Astrocyte (in vitro differentiated cells and primary cell): Measurements from ENCODE around the gene TMEM220. TPM values are rescaled to one million over a fixed set of nuclear protein-coding genes. Genes with fewer than 3 reads are reported as not detected.

Experiments used
- DNase-seq: peaks from one replicate; pipeline ENCODE4 v3.0.0-alpha.2; 2010; ENCODE audit warnings: low read depth
- FAIRE-seq: peaks from 2 replicates; lab custom pipeline; 2011; peaks lifted over from hg19 to GRCh38; lab: Jason Lieb, UNC
- H2AFZ ChIP-seq: 2 replicates; pipeline ENCODE4 v1.6.0; 2012; ENCODE audit warnings: low read depth, low read length, inconsistent platforms
- H3K27ac ChIP-seq: 2 replicates; pipeline ENCODE4 v1.5.1; 2011; ENCODE audit warnings: low read depth, low read length, inconsistent platforms
- H3K27me3 ChIP-seq: 2 replicates; pipeline ENCODE4 v1.6.0; 2011; ENCODE audit warnings: low read length, inconsistent platforms; ENCODE audit not compliant: insufficient read depth
- H3K36me3 ChIP-seq: 2 replicates; pipeline ENCODE4 v1.5.1; 2011; ENCODE audit warnings: low read length, inconsistent platforms; ENCODE audit not compliant: insufficient read depth
- H3K4me1 ChIP-seq: 2 replicates; pipeline ENCODE4 v1.5.1; 2011; ENCODE audit warnings: low read length, inconsistent platforms; ENCODE audit not compliant: insufficient read depth
- H3K4me2 ChIP-seq: 2 replicates; pipeline ENCODE4 v1.6.0; 2012; ENCODE audit warnings: low read length, inconsistent platforms
- H3K4me3 ChIP-seq: 2 replicates; pipeline ENCODE4 v1.5.1; 2011; ENCODE audit warnings: low read depth, mild to moderate bottlenecking, low read length, inconsistent platforms; ENCODE audit not compliant: insufficient read depth
- H3K79me2 ChIP-seq: 2 replicates; pipeline ENCODE4 v1.6.0; 2012; ENCODE audit warnings: mild to moderate bottlenecking, low read length, inconsistent platforms; ENCODE audit not compliant: insufficient read depth
- H3K9ac ChIP-seq: 2 replicates; pipeline ENCODE4 v1.6.0; 2012; ENCODE audit warnings: mild to moderate bottlenecking, low read length, inconsistent platforms
- H3K9me3 ChIP-seq: 2 replicates; pipeline ENCODE4 v1.5.1; 2012; ENCODE audit warnings: low read depth, mild to moderate bottlenecking, low read length, inconsistent platforms; ENCODE audit not compliant: insufficient read depth
- H4K20me1 ChIP-seq: 2 replicates; pipeline ENCODE4 v1.6.0; 2012; ENCODE audit warnings: low read length, inconsistent platforms; ENCODE audit not compliant: insufficient read depth
- H3K27ac Mint-ChIP-seq: one replicate; pipeline ENCODE4 v1.8.0; 2021; ENCODE audit warnings: mild to moderate bottlenecking, mixed read lengths; ENCODE audit not compliant: unreplicated experiment
- H3K27me3 Mint-ChIP-seq: one replicate; pipeline ENCODE4 v1.8.0; 2021; ENCODE audit warnings: low read depth, mixed read lengths; ENCODE audit not compliant: unreplicated experiment
- H3K36me3 Mint-ChIP-seq: one replicate; pipeline ENCODE4 v1.8.0; 2021; ENCODE audit warnings: low read depth, mixed read lengths; ENCODE audit not compliant: unreplicated experiment
- H3K4me1 Mint-ChIP-seq: one replicate; pipeline ENCODE4 v1.8.0; 2021; ENCODE audit warnings: low read depth, mixed read lengths; ENCODE audit not compliant: unreplicated experiment
- H3K4me3 Mint-ChIP-seq: one replicate; pipeline ENCODE4 v1.8.0; 2021; ENCODE audit warnings: mild to moderate bottlenecking, moderate library complexity, mixed read lengths; ENCODE audit not compliant: unreplicated experiment
- H3K9me3 Mint-ChIP-seq: one replicate; pipeline ENCODE4 v1.8.0; 2021; ENCODE audit warnings: mild to moderate bottlenecking, mixed read lengths; ENCODE audit not compliant: unreplicated experiment
- CTCF ChIP-seq: IDR thresholded peaks from 2 replicates; pipeline ENCODE4 v1.5.1; 2011; ENCODE audit warnings: low read depth, mild to moderate bottlenecking, inconsistent platforms, low read length, moderate library complexity; ENCODE audit not compliant: insufficient read depth
- EZH2 ChIP-seq: IDR thresholded peaks from 2 replicates; pipeline ENCODE4 v1.6.1; 2012; ENCODE audit warnings: mild to moderate bottlenecking, low read length, inconsistent platforms; ENCODE audit not compliant: insufficient read depth
- total RNA-seq: library from RNA; stranded (reverse); gene quantifications from 2 replicates; pipeline ENCODE4 v1.2.1, GENCODE V29; 2021

Gene TMEM220
- total RNA-seq, 1 donor from 2014 or later, result 1.0 TPM

GRCh38 chr17:10751563-10751962, 21.7 kb upstream of the TMEM220 start:
- Histone ChIP-seq H3K36me3 (no peaks in the 10 kb centered on the region), H3K27ac (no peak overlapping the region), H3K9me3 (no peaks in the 10 kb centered on the region), H3K9ac (no peak overlapping the region), H3K4me3 (no peak overlapping the region), H3K4me2 (no peak overlapping the region), H3K27me3 (peaks cover 2% of the 10 kb centered on the region), H3K79me2 (no peaks in the 10 kb centered on the region), H2AFZ (no peak overlapping the region), H3K4me1 (no peaks in the 10 kb centered on the region), H4K20me1 (no peaks in the 10 kb centered on the region)
- FAIRE-seq (no peak), DNase-seq (no peak)
- Mint-ChIP-seq H3K9me3 (no peaks in the 10 kb centered on the region), H3K27ac (no peak overlapping the region), H3K36me3 (no peaks in the 10 kb centered on the region), H3K27me3 (peaks cover 20% of the 10 kb centered on the region), H3K4me1 (no peaks in the 10 kb centered on the region), H3K4me3 (no peak overlapping the region)
- no peak for TF ChIP-seq EZH2
- TF ChIP-seq CTCF, result no peak

GRCh38 chr17:10750210-10750609, 20.4 kb upstream of the TMEM220 start:
- Mint-ChIP-seq H3K9me3 (no peaks in the 10 kb centered on the region), H3K27me3 (peaks cover 20% of the 10 kb centered on the region), H3K4me1 (no peaks in the 10 kb centered on the region), H3K36me3 (no peaks in the 10 kb centered on the region), H3K27ac (no peak overlapping the region), H3K4me3 (no peak overlapping the region)
- no peak for FAIRE-seq
- no peak overlapping the region for H3K9ac ChIP-seq
- H3K27ac ChIP-seq, result no peak overlapping the region
- H3K4me1 ChIP-seq, result no peaks in the 10 kb centered on the region
- no peak overlapping the region for H3K4me2 ChIP-seq
- no peak overlapping the region for H3K4me3 ChIP-seq
- no peak overlapping the region for H2AFZ ChIP-seq
- H4K20me1 ChIP-seq, result no peaks in the 10 kb centered on the region
- H3K27me3 ChIP-seq, result peaks cover 2% of the 10 kb centered on the region
- H3K36me3 ChIP-seq, result no peaks in the 10 kb centered on the region
- TF ChIP-seq EZH2, result no peak
- TF ChIP-seq CTCF, result no peak
- no peak for DNase-seq
- H3K9me3 ChIP-seq, result no peaks in the 10 kb centered on the region
- no peaks in the 10 kb centered on the region for H3K79me2 ChIP-seq

GRCh38 chr17:10748531-10749181, 18.8 kb upstream of the TMEM220 start:
- Histone ChIP-seq H3K4me3 (no peak overlapping the region), H3K36me3 (no peaks in the 10 kb centered on the region), H3K27ac (no peak overlapping the region), H3K4me1 (no peaks in the 10 kb centered on the region), H2AFZ (no peak overlapping the region), H3K4me2 (no peak overlapping the region), H3K9ac (no peak overlapping the region), H3K79me2 (no peaks in the 10 kb centered on the region), H3K9me3 (no peaks in the 10 kb centered on the region), H4K20me1 (no peaks in the 10 kb centered on the region), H3K27me3 (peaks cover 2% of the 10 kb centered on the region)
- Mint-ChIP-seq H3K4me3 (no peak overlapping the region), H3K4me1 (no peaks in the 10 kb centered on the region), H3K36me3 (no peaks in the 10 kb centered on the region), H3K27ac (no peak overlapping the region), H3K9me3 (no peaks in the 10 kb centered on the region), H3K27me3 (peaks cover 18% of the 10 kb centered on the region)
- no peak for TF ChIP-seq EZH2
- TF ChIP-seq CTCF, result no peak
- FAIRE-seq (no peak), DNase-seq (no peak)
